ENCODE measurements around the gene FAM221B.

Gene FAM221B

DNA sequence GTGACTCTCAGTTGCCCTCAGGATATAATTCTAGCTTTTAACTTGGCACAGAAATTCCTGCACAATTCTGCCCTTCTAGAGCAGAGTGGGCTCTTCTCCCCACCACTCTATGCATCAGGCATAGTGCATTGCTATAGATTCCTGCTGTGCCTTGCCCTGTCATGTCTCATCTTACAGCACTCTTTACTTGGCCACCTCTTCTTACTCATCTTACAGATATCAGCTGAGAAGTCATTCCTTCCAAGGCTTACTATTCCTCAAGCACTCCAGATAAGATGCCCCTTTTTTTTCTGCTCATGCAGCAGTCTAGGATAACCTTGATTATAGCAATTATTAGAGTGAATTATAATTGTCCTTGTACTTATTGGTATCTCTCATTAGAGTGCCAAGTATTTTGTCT lies 5.6 kb downstream of the FAM221B start:
- no peak for DNase-seq (ENCODE audit: low read depth in 2 of 3, low spot score in 1 of 3)

DNA sequence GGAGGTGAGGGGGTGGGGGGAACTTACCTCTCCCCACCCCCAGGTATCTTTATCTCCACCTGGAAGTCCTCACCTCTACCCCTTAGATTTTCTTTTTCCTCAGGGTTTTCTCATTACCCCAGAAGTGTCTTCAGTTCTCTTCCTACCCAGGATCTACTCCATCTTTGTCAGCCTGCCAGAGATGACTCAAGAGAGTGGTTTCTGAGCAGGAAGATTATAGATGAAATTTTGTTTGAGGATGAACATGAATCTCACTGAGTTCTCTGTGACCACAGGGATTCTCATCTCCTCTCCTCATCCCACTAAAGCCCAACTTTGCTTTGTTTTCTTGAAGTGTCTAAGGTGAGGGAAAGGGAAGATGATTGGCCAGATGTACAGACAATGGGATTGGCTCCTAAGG lies 8.5 kb downstream of the FAM221B start:
- no peak for DNase-seq (ENCODE audit: low read depth in 2 of 3, low spot score in 1 of 3)

DNA sequence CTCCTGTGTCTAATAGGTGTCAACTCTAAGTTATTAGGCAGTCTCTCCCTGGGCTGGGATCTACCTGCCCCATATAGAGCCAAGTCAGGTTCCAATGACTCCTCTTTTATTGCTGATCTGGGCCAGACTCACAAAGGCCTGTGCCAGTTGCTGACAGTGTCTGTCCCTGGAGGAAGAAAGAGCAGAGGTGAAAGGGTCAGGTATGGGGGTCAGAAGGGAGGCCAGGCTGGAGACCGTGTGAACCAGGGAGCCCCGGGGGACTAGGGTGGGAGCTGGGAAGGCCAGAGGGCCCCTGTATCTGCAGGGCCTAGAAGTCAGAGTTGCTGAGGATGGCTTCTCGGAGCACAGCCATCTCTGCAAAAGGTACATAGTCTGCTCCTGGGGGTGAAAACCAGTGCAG lies 10.2 kb downstream of the FAM221B start:
- no peak for DNase-seq (ENCODE audit: low read depth in 2 of 3, low spot score in 1 of 3)

DNA sequence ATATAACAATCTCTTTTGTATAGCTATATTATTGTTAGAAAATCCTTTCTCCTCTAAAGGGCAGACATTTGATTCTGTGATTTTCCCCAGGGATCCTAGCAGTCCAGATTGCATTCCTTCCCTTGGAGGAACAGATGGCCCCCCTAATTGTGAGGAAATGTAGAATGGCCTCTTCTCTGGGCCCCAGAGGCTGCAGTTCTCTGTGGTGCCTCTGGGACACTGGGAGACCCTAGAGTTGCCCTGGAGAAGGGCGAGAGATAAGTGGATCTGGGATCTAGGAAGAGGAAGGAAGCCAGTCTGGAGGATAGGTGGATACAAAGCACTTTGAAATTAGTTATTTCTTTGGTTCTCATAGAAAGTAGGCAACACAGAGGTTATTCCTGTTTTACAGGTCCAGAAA lies 11.8 kb downstream of the FAM221B start:
- no peak for DNase-seq (ENCODE audit: low read depth in 2 of 3, low spot score in 1 of 3)

DNA sequence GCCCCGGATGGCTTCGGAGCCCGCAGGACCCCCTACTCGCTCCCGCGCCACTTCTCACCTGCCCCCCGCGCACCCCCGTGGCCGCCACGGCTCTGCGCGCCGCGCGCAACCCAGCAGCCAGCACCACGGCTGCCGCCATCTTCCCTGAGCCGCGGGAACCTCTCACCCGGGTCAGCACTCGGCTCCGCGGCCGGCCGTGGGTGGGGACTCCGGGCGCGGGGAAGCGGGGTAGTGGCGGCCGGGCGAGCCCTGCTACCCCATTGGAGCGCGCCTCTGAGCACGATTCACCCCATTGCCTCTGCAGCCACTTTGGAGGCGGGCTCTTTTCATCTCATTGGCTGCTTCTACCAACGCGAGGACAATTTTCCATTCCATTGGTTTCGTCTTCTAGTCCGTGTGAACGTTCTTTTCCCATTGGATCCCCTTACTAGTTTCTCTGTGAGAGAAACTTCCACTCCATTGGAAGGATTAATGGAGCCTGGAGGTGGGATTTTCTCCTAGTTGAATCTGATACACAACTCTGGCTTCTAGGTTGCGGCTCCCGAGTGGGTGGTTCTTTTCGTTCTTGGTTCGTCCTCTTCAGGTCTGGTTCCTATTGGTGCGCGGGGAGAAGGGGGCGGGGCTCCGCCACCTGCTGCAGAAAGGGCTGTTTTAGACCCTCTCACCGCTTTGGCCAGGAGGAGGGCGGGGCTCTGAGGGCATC lies 13.5 kb downstream of the FAM221B start, which contains the start of gene HINT2:
HINT2 (minus strand) TSS at position 202 of the 703 bp plus-strand sequence; CDS start at position 139, 63 bp downstream.
- peak; percentile 96 to 98 (median 96) for DNase-seq (ENCODE audit: low read depth in 2 of 3, low spot score in 1 of 3)

DNA sequence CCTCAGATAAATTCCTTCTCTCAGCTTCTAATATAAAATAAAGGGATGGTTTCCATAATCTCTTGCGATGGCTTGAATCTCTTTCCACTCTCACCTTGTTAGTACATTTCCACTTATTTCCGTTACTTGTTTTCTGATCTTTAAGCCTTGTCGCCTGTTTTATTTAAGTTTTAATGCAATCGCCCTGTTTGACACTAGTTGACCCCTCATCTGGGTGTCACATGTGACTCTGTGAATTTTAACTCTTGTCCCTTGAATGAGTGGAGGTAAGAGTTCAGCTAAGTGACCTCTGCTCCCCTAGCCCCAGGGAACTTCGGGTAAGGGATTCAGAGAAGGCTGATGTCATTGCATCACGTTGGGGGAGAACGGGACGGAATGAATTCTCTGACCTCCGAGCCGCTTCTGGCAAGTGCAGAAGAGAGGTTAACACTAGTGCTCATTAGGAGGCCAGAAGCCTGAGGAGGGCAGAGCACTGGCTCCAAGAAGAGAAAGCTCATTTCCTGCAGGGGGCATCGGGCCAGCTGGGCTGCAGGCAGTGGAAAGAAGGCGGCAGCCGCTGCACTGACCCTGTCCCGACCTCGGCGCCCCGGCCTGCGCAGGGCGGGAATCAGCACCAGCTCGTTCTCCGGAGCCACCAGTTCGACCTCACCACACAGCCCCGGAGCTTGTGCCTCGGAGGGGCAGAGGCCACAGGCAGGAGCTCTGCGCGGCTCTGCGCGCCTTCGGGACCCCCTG lies 14.3 kb downstream of the FAM221B start:
- DNase-seq (ENCODE audit: low read depth in 2 of 3, low spot score in 1 of 3) = peak in 1 of 3 donors; percentile 32

DNA sequence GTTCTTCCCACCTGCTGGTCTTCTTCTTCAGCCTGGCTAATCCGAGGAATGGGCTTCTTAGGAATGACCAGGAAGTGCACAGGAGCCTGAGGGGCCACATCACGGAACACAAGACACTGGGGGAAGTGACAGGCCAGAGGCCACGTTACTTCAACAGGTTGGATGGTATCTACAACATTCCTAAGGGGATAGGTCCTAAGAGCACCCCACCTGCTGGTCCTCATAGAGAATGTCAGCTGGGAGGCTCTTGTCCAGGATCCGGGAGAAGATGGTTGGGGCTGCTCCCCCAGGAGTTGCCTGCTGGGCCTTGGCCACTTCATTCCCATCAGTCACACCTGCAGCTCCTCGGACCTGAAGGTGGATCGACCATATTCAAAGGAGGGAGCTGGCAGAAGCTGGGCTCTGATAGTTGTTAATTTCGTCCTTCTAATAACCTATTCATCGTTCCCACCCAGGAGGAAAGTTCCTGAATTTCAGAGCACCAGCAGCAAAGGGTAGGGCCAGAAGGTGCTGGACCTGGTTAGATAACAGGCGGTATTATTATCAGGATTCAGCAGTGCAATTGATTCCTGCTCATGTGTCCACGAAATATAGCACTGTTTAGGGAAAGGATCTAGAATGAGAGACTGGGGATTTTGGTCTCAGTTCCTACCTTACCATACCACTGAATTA lies 15.0 kb downstream of the FAM221B start:
- no peak for DNase-seq (ENCODE audit: low read depth in 2 of 3, low spot score in 1 of 3)

DNA sequence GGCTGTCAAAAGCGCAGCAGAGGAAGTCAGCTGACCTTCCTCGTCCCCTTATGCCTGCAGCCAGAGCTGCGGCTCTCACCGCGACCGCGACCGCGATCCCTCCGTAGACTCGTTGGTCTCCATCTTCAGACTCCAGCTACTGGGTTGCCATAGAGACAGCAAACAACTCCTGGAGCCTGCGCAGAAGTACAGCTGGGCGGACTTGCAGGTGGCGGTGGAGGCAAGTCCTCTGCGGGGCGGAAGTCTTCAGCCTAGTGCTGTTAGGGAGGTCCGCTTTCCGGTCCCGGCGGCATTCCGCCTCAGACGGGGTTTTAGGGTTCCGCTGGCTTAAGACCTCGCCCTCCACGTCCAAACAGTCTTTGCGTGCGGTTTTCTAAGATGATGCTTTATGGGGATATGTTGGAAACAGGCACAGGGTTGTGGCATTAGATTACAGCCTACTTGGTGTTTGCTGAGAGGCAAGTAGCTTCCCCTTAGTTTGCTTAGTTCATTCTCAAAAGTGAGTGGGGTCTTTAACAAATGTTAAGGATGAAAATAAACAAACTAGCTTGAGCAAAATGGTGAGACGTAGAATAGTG lies 16.4 kb downstream of the FAM221B start, which contains the start of gene SPAG8:
SPAG8 (minus strand) TSS at position 238 of the 578 bp plus-strand sequence; CDS start at position 123, 115 bp downstream.
- DNase-seq (ENCODE audit: low read depth in 2 of 3, low spot score in 1 of 3) = peak; percentile 85 to 91 (median 90)

DNA sequence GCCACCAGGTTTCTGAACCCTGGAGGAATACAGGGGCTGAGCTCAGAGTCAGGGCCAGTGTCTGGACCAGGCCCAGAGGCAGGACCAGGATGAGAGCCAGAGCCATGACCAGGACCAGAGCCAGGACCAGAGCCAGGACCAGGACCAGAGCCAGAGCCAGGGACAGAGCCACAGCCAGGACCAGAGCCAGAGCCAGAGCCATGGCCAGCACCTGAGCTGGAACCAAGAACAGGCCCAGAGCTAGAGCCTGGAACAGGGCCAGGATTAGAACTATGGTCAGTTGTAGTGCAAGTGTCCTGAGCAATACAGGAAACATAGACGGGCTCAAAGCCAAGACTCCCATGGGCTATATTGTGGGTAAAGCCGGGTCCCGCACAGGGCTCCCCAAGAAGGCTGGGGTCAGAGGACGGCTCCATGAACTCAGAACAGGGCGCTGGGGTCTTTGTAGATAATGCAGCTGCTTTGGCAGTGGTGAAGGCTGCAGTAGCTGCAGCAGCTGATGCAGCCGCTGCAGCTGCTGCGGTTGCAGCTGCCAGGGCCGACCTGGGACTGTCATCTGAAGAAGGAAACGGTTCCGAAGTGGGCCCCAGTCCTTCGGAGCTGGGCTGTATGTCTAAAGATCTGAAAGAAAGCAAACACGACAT lies 17.0 kb downstream of the FAM221B start:
- DNase-seq (ENCODE audit: low read depth in 2 of 3, low spot score in 1 of 3) = no peak

DNA sequence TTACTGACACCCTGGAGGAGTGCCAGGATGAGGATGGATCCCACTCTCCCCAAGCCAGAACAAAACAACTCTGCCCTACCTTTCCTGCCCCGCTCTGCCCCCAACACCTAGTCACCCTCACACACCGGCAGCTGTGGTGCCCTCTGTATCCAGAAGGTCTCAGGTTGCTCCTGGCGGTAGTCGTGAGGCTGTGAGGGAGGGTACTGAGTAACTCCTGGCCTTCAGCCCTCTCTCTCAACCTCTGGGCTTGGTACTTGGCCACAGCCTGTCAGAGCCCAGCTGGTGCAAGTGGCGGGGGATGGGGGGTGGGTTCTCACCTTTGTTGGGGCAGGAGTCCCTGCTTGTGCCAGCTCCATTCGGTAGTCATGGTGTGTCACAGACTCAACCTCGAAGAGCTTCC lies 18.4 kb downstream of the FAM221B start:
- no peak for DNase-seq (ENCODE audit: low read depth in 2 of 3, low spot score in 1 of 3)

DNA sequence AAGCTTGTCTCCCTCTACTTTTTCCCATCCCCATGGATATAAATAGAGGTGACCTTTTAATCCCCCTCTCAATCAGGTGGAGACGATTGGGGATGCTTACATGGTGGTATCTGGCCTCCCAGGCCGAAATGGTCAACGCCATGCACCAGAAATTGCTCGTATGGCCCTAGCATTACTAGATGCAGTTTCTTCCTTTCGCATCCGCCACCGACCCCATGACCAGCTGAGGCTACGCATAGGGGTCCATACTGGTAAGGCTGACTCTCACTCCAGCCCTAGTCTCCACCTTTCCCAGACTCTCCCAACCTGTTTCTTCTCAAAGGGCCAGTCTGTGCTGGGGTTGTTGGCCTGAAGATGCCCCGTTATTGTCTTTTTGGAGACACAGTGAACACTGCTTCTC lies 20.1 kb downstream of the FAM221B start:
- no peak for DNase-seq (ENCODE audit: low read depth in 2 of 3, low spot score in 1 of 3)

DNA sequence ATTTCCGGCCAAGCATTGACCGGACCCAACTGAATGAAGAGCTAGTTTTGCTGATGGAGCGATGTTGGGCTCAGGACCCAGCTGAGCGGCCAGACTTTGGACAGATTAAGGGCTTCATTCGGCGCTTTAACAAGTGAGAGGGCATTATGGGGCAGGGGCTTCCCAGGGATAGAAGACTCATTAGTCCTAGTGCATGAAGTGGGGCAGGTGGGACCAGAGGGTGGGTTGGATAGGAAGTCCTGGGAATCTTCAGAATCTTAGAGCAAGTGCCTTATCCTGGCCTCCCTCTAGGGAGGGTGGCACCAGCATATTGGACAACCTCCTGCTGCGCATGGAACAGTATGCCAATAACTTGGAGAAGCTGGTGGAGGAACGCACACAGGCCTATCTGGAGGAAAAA lies 22.4 kb downstream of the FAM221B start:
- no peak for DNase-seq (ENCODE audit: low read depth in 2 of 3, low spot score in 1 of 3)

DNA sequence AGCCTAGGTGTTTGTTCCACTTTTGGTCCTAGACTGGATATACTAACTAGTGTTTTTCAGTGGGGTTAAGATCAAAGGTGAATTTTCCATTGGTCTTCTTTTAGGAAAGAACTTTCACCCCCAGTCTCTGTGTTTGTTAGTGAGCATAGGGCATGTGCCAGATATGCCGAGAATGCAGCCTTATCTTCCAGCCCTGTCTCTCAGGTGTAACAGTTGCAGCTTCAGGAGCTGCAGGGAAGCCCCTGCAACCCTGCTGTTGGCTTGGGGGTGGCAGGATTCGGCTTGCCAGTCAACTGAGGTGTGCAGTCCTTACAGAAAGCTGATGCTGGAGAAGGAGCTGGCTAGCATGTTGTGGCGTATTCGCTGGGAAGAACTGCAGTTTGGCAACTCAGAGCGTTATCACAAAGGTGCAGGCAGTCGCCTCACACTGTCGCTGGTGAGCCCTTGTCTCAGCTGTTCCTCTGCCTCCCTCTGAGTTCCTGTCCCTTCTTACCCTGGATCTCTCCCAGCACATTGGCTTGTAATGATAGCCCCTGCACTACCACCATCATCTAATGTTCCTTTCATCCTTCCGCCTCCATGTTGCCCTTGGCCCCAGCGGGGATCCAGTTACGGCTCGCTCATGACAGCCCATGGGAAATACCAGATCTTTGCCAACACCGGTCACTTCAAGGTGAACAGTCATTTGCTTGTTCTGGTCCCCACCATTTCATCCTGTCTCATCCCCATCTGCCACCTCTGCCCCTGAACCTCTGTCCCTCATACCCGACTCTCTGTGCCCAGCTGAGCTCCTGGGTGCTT lies 27.0 kb downstream of the FAM221B start:
- DNase-seq (ENCODE audit: low read depth in 2 of 3, low spot score in 1 of 3) = no peak

DNA sequence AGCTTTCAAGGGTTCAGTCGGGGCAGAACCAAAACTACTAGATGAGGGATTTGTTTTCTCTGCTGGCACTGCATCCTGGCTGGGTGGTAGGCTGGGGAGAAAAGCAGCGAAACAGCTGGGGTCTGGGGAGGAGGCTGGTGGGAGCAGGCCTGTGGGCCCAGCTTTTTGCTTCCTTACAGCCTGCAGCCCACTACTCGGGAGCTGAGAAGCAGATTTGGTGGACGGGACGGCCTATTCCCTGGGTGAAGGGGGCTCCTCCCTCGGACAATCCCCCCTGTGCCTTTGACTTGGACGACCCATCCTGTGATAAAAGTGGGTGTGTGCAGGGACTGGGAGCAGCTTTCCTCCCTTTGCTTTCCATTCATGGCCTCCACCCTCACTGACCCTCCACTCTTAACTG lies 28.0 kb downstream of the FAM221B start:
- no peak for DNase-seq (ENCODE audit: low read depth in 2 of 3, low spot score in 1 of 3)

DNA sequence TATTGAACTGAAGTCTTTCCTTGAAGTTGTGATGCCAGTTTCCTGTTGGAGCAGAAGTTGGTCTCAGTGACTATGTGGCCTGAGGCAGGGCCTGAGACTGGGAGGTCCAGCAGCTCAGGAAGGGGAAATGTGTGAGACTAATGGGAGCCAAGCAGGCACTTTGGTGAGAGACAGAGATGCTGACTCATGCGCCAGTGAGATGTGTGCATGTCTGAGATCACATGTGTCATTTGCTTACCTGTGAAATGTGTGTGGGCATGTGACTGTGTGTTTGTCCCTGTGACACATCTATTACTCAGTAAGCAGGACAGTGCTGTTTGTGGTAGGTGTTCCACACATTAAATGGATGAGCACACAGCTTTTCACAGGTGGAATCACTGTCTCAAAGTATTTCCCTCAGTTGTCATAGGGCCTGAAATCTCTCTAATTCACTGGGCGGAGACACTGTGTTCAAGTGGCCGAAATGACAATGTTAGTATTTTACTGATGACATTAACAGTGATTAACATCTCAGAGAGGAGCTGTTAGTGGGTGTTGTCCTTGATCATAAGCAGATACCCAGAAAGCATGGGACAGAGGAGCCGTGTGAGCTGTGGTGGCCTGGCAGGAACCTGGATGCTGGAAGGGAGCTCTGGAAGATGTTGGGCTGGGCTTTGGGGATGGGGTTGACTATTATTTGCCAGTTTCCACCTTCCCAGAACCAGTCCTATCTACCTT lies 29.7 kb downstream of the FAM221B start:
- DNase-seq (ENCODE audit: low read depth in 2 of 3, low spot score in 1 of 3) = peak in 2 of 3 donors; percentile 33 to 46

DNA sequence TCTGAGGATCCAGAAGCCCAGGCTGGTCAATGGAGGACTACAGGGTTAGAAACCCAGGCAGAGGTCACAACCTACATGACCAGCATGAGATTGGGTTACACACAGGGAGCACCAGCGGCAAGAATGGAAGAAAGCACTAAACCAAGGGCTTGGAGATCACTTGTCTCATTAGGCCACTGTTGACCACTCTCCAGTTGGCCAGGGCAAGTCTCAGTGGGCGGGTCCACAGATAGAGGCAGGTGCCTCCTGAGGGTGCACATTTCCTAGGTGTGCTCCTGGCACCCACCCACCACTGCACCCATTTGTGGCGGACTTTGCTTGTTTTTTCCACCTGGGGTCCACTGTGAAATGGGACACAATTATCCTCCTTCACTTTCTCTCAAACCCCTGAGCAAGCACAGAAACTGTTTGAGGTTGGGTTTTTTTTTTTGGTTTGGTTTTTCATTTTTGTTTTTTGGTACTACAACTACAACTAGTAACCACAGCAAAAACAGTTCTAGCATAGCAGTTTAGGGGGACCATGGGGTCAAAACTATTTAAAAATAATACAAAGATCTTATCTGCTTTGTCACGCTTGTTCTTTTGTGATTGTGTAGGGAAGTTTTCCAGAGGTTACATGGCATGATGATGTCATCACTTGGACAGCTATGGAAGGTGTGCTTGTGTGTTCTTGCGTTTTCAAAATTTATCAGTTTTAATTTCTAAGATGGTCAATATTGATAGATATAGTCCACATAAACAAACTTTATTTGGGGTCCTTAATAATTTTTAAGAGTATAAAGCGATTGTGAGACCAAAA lies 31.0 kb downstream of the FAM221B start:
- DNase-seq (ENCODE audit: low read depth in 2 of 3, low spot score in 1 of 3) = no peak

DNA sequence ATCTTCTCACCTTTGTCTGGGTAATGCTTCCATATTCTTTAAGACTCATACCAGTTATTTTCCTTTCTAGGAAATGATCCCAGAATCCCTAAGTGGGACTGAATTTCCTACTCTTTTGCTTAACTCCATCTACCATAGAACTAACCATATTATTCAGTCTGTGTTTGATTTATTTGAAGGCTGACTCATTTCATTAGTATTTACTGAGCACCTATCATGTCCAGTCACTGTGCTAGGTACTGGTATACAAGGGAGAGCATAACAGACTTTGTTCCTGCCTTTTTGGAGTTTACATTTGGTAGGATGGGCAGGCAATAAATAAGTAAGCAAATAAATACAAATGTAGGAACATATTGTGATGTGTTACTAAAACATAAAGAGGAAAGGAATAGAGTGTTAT lies 32.8 kb downstream of the FAM221B start:
- no peak for DNase-seq (ENCODE audit: low read depth in 2 of 3, low spot score in 1 of 3)

DNA sequence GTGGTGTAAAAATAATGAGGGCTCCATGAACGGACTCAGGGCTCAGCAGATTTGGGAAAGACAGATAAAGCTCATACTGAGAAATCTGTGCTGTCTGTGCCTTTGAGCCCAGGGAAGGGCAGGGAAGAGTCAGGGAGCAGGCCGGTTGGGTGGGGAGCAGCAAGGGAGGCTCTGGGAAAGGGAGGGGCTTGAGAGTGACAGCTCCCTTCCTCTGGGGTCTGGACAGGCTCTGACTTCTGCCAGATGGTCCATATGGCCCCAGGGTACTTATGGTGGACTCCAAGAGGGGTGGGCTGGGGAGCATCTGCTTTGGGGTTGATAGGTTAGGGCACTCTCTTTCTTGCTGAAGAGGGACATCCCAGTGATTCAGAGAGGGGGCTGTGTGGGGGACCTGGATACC lies 35.1 kb downstream of the FAM221B start:
- no peak for DNase-seq (ENCODE audit: low read depth in 2 of 3, low spot score in 1 of 3)

DNA sequence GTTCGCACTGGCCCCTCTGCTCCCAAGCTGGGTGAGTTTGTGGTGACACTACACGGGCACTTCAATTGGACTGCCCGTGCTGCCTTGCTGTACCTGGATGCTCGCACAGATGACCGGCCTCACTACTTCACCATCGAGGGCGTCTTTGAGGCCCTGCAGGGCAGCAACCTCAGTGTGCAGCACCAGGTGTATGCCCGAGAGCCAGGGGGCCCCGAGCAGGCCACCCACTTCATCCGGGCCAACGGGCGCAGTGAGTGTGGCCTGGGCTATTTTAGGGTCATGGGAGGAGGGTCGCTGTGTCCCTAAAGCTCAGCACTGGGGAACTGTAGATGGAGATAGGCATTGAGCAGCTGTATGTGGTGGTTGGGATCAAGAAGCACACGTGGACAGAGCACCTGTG lies 35.7 kb downstream of the FAM221B start:
- DNase-seq (ENCODE audit: low read depth in 2 of 3, low spot score in 1 of 3) = no peak
